T-cell (primary cell): Measurements from ENCODE around the gene CLDN10. TPM values are rescaled to one million over a fixed set of nuclear protein-coding genes. Genes with fewer than 3 reads are reported as not detected.
"Not testable (repeated sequence)": the region's sequence is repeated elsewhere in the genome, so short reads cannot be mapped to it uniquely, and the experiment has no call there.

Source experiments
- ATAC-seq, 4 experiments: fragments of 200-7000 bp in 3 of 4; fragments of 150-1000 bp in 1 of 4; cut with Tn5 transposase; replicated peaks in 1 of 4; 1 replicate in 3 of 4; 2 replicates in 1 of 4; pipeline ENCODE4 v1.10.0; 2021; ENCODE audit warnings: moderate library complexity in 3 of 4, mild to moderate bottlenecking in 2 of 4, moderate number of reproducible peaks in 1 of 4
- CTCF ChIA-PET, 2 donors: fragments of 300-600 bp; sonication (Branson Sonifier 250); formaldehyde crosslinking; loops; one replicate each; lab custom pipeline; 2022; ENCODE audit warnings: antibody characterized with exemption in 2 of 2; lab: Charles Lee
- POLR2A ChIA-PET, 2 donors: fragments of 300-600 bp; sonication (Branson Sonifier 250); formaldehyde crosslinking; loops; one replicate each; lab custom pipeline; 2022; ENCODE audit warnings: antibody characterized with exemption in 2 of 2; lab: Charles Lee
- DNase-seq, 35 experiments: peaks; one replicate each; pipeline versions ENCODE4 v3.0.0 to v3.0.0-alpha.2; 2013 to 2023
- H3K27ac ChIP-seq: one replicate; pipeline ENCODE4 v1.5.1; 2013; ENCODE audit warnings: low read length
- H3K27me3 ChIP-seq, 2 experiments: replicated peaks in 1 of 2; 1 replicate in 1 of 2; 2 replicates in 1 of 2; pipeline versions ENCODE4 v1.6.1 to v1.7.0; 2013; ENCODE audit warnings: low read length in 1 of 2, mixed read lengths in 1 of 2; ENCODE audit not compliant: control insufficient read depth in 2 of 2, insufficient read depth in 2 of 2; ENCODE audit errors: extremely low read depth in 1 of 2
- H3K36me3 ChIP-seq, 2 donors: 1 replicate in 1 of 2; 2 replicates in 1 of 2; pipeline versions ENCODE4 v1.6.1 to v1.7.0; 2013; ENCODE audit warnings: low read length in 1 of 2; ENCODE audit not compliant: control insufficient read depth in 2 of 2, insufficient read depth in 1 of 2; ENCODE audit errors: extremely low read depth in 1 of 2
- H3K4me1 ChIP-seq, 2 experiments: 1 replicate in 1 of 2; 2 replicates in 1 of 2; pipeline versions ENCODE4 v1.6.1 to v1.7.0; 2013; ENCODE audit warnings: low read length in 2 of 2, mixed read lengths in 1 of 2; ENCODE audit not compliant: insufficient read depth in 2 of 2, control insufficient read depth in 1 of 2; ENCODE audit errors: extremely low read depth in 1 of 2
- H3K4me3 ChIP-seq, 2 donors: 1 replicate in 1 of 2; 2 replicates in 1 of 2; pipeline versions ENCODE4 v1.5.1 to v1.7.0; 2013; ENCODE audit warnings: mild to moderate bottlenecking in 2 of 2, low read length in 1 of 2, moderate library complexity in 1 of 2; ENCODE audit not compliant: control insufficient read depth in 1 of 2; ENCODE audit errors: extremely low read depth in 1 of 2
- H3K9me3 ChIP-seq: 2 replicates; pipeline ENCODE4 v1.7.0; 2013
- H3K27ac Mint-ChIP-seq, 2 donors: one replicate each; pipeline ENCODE4 v1.8.0; 2020 to 2021; ENCODE audit warnings: mild to moderate bottlenecking in 2 of 2, mixed read lengths in 2 of 2
- H3K27me3 Mint-ChIP-seq, 2 donors: one replicate each; pipeline ENCODE4 v1.8.0; 2021 to 2022; ENCODE audit warnings: mixed read lengths in 2 of 2
- H3K36me3 Mint-ChIP-seq: one replicate; pipeline ENCODE4 v1.8.0; 2021; ENCODE audit warnings: mixed read lengths
- H3K4me1 Mint-ChIP-seq, 3 donors: one replicate each; pipeline ENCODE4 v1.8.0; 2020 to 2022; ENCODE audit warnings: mixed read lengths in 3 of 3, mild to moderate bottlenecking in 1 of 3
- H3K4me3 Mint-ChIP-seq, 3 donors: one replicate each; pipeline ENCODE4 v1.8.0; 2020 to 2022; ENCODE audit warnings: mild to moderate bottlenecking in 3 of 3, mixed read lengths in 3 of 3, moderate library complexity in 3 of 3
- H3K9me3 Mint-ChIP-seq, 3 donors: one replicate each; pipeline ENCODE4 v1.8.0; 2020 to 2022; ENCODE audit warnings: mixed read lengths in 3 of 3
- WGBS: methylation state at CpG from one replicate; pipeline ENCODE4 v1.1.5; 2013; ENCODE audit warnings: missing lambda C conversion rate; ENCODE audit not compliant: insufficient coverage; 5-methylcytosine and 5-hydroxymethylcytosine counted together
- total RNA-seq, 35 experiments: library from RNA in 6 of 35; stranded (reverse) in 6 of 35; fragments of 120-200 nt in 1 of 35; gene quantifications; one replicate each; pipeline versions ENCODE4 v1.2.1 to v1.2.4 and lab custom pipeline; 2013 to 2026

CLDN10 gene
- total RNA-seq, 5 donors from 2014 or later (not counting 1 experiment from before 2014, with no cell fraction given) = 0.32 TPM; not detected in 4

DNA sequence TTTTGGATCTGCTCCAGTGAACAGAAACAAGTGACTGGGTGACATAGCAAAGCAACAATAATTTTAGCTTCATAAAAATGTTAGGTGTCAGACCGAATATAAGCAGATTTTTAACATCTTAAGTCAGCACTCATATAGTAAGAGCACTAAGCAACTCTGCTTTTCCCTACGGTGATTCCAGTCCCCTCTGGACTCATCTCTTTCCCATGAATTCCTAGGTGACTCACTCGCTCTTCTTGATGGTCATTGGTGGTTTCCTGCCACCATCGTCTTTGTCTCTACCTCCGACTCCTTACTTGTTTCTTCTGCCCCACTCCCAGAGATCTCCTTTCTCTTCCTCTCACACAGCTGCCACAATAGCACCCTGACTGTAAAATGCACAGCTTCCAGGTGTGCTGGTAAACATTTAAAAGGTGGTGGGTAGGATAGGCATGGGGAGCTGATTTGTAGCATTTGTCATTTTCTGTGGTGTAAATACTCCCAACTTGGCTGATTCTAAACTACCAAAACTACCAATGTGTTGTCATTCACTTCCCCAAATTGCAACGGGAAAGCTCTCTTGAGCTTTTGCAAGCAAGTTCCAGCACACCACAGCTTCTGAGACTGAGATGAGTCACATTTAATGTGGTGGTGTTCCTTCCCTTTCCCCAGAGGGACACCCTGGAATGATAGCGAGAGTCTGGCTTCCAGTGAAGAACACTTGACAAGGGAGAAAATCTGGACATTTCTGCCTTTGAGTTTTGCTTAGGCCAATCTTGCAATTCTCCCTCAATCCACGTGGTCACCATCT, 42.8 kb upstream of the CLDN10 start:
- H3K27ac ChIP-seq = no peak overlapping the region
- no peak overlapping the region for H3K27ac Mint-ChIP-seq
- no peaks in the 10 kb centered on the region for H3K36me3 Mint-ChIP-seq
- H3K4me1 ChIP-seq = no peaks in the 10 kb centered on the region
- no peak for ATAC-seq
- no peaks in the 10 kb centered on the region for H3K9me3 Mint-ChIP-seq
- no peaks in the 10 kb centered on the region for H3K9me3 ChIP-seq
- H3K27me3 ChIP-seq = peaks cover 0 to 8% of the 10 kb centered on the region in 2 experiments
- H3K36me3 ChIP-seq = no peaks in the 10 kb centered on the region
- ChIA-PET CTCF (no interaction called here), POLR2A (no interaction called here)
- H3K4me1 Mint-ChIP-seq = no peaks in the 10 kb centered on the region
- H3K27me3 Mint-ChIP-seq = peaks cover 15 to 20% of the 10 kb centered on the region in 2 donors
- H3K4me3 ChIP-seq = no peak overlapping the region
- WGBS = 68% methylated on average over 4 of the region's 8 CpGs
- no peak for DNase-seq
- no peak overlapping the region for H3K4me3 Mint-ChIP-seq

DNA sequence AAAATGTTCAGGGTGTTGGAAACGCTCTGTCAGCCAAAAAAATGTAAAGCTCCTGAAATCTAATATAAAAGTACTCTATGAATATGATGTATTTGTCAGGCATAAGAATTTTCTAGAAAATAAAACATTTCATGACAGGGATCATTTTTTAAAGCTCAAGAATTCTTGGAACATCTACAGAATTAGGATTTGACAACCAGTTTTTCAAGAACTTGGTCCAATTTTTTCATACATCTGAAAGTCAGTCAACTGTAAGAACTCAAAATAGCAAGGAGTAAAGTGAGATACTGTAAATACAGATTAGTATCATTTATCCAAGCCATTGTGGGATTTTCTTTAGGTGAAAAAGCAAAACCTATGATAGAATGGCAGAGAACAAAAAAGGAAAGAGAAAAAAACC, 41.6 kb upstream of the CLDN10 start:
- H3K36me3 Mint-ChIP-seq = no peaks in the 10 kb centered on the region
- Histone ChIP-seq H3K27ac (no peak overlapping the region), H3K36me3 (no peaks in the 10 kb centered on the region), H3K27me3 (peaks cover 0 to 12% of the 10 kb centered on the region in 2 experiments), H3K9me3 (no peaks in the 10 kb centered on the region), H3K4me3 (no peak overlapping the region), H3K4me1 (no peaks in the 10 kb centered on the region)
- CTCF ChIA-PET = interaction anchor here (0.6 to 0.7 kb wide), 2 partner anchors 12 to 98 kb away, joined by 3 to 4 read pairs; no protein-coding TSS in a partner anchor
- WGBS = no CpG with 5 or more reads among the region's 1 CpG
- H3K4me3 Mint-ChIP-seq = no peak overlapping the region
- POLR2A ChIA-PET = no interaction called here
- DNase-seq (no peak), ATAC-seq (no peak)
- H3K27ac Mint-ChIP-seq = no peak overlapping the region
- H3K27me3 Mint-ChIP-seq = peaks cover 17% of the 10 kb centered on the region in 2 donors
- no peaks in the 10 kb centered on the region for H3K4me1 Mint-ChIP-seq
- H3K9me3 Mint-ChIP-seq = no peaks in the 10 kb centered on the region

DNA sequence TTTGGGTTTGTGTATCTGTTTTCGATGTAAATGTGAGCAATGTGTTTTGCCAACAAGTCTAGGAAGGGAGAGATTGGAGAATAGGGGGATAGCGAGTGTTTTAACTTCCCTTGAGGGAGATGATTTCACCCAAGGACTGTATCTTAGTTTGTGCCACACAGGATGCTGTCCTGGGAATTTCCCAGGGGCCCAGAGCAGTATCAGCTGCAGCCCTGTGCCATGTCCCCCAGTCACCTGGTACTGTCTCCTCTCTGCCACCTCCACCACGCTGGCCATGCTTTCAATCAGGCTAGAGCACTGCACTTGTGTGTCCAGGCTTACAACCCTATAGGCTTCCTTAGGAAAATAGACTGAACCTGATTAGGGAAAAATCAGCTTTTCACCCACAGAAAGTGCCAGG, 40.1 kb upstream of the CLDN10 start:
- CTCF ChIA-PET = interaction anchor here in 1 of 2 donors (1.3 kb wide), 1 partner anchor 16 kb away, joined by 3 read pairs; no protein-coding TSS in a partner anchor
- H3K36me3 ChIP-seq = no peaks in the 10 kb centered on the region
- no peaks in the 10 kb centered on the region for H3K4me1 Mint-ChIP-seq
- WGBS = 55% methylated on average over 3 of the region's 3 CpGs
- H3K4me3 Mint-ChIP-seq = no peak overlapping the region
- H3K36me3 Mint-ChIP-seq = no peaks in the 10 kb centered on the region
- no peak for ATAC-seq
- H3K4me3 ChIP-seq = no peak overlapping the region
- POLR2A ChIA-PET = interaction anchor here in 1 of 2 donors (0.6 kb wide), 1 partner anchor 411 kb away, joined by 9 read pairs; no protein-coding TSS in a partner anchor
- H3K27me3 Mint-ChIP-seq = peaks cover 14 to 17% of the 10 kb centered on the region in 2 donors
- H3K27me3 ChIP-seq = peaks cover 0 to 9% of the 10 kb centered on the region in 2 experiments
- H3K27ac Mint-ChIP-seq = no peak overlapping the region
- H3K9me3 ChIP-seq = no peaks in the 10 kb centered on the region
- no peaks in the 10 kb centered on the region for H3K4me1 ChIP-seq
- H3K9me3 Mint-ChIP-seq = no peaks in the 10 kb centered on the region
- no peak for DNase-seq
- H3K27ac ChIP-seq = no peak overlapping the region

DNA sequence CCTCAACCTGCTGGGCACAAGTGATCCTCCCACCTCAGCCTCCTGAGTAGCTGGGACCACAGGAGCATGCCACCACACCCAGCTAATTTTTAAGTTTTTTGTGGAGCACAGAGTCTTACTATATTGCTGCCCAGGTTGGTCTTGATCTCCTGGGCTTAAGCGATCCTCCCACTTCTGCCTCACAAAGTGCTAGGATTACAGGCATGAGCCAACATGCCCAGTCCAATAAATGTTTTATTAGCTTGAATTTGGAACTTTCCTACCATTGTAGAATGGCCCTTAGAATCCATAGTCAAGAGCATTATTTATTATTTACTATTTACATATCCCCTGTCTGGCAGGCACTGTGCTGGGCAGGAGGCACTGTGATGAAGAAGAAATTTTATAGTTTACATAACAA, 39.6 kb upstream of the CLDN10 start:
- WGBS = 100% methylated on average over 1 of the region's 1 CpG
- CTCF ChIA-PET = interaction anchor here in 1 of 2 donors (1.3 kb wide), 1 partner anchor 16 kb away, joined by 3 read pairs; no protein-coding TSS in a partner anchor
- Histone ChIP-seq H3K27ac (no peak overlapping the region), H3K27me3 (peaks cover 0 to 6% of the 10 kb centered on the region in 2 experiments), H3K4me3 (no peak overlapping the region), H3K36me3 (no peaks in the 10 kb centered on the region), H3K4me1 (no peaks in the 10 kb centered on the region), H3K9me3 (no peaks in the 10 kb centered on the region)
- ATAC-seq = no peak
- no peak for DNase-seq
- Mint-ChIP-seq H3K4me3 (no peak overlapping the region), H3K9me3 (no peaks in the 10 kb centered on the region), H3K36me3 (no peaks in the 10 kb centered on the region), H3K27ac (no peak overlapping the region), H3K27me3 (peaks cover 15 to 19% of the 10 kb centered on the region in 2 donors), H3K4me1 (no peaks in the 10 kb centered on the region)
- POLR2A ChIA-PET = interaction anchor here in 1 of 2 donors (0.6 kb wide), 2 partner anchors 159 to 410 kb away, joined by 3 to 9 read pairs; no protein-coding TSS in a partner anchor

DNA sequence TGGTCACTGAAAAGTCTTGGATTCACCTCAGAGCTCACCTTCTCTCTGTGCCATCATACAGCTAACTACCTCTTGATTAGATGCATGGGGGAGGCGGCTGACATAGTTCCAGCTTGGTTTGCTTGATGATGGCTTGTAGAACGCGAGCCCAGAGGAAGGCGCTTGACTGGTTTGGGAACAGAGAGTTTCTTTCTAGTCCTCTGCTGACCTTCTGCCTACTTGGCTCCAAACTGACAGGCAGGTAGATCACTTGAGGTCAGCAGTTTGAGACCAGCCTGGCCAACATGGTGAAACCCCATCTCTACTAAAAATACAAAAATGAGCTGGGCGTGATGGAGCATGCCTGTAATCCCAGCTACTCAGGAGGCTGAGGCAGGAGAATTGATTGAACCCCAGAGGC, 36.9 kb upstream of the CLDN10 start:
- H3K27ac ChIP-seq, H3K4me3 Mint-ChIP-seq, H3K36me3 Mint-ChIP-seq, POLR2A ChIA-PET, DNase-seq, H3K36me3 ChIP-seq, H3K9me3 Mint-ChIP-seq, H3K27me3 ChIP-seq, H3K4me1 Mint-ChIP-seq, H3K4me3 ChIP-seq, ATAC-seq, CTCF ChIA-PET, H3K9me3 ChIP-seq, H3K4me1 ChIP-seq, H3K27ac Mint-ChIP-seq: not testable (repeated sequence)
- 71% methylated on average over 1 of the region's 5 CpGs for WGBS
- peaks cover 15 to 19% of the 10 kb centered on the region in 2 donors for H3K27me3 Mint-ChIP-seq

DNA sequence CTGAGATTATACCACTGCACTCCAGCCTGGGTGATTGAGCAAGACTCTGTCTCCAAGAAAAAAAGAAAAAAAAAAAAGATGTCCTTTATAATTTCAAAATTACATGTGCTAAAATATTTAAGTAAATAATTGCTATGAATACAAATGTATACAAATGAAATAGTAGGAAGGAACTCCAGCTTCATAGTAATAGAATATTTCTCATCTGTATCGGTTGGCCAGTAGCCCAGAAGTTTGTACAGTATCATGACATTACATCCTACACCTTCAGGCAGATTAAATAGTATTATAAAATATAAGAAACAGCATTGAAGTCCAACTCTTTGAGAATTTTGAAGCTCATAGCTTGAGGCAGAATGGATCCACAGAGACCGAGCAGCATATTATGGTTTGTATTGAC, 36.5 kb upstream of the CLDN10 start:
- no CpG with 5 or more reads among the region's 2 CpGs for WGBS
- H3K9me3 Mint-ChIP-seq = peaks cover 0 to under 1% (median 0%) of the 10 kb centered on the region in 3 donors
- DNase-seq = no peak
- no peak overlapping the region for H3K27ac Mint-ChIP-seq
- Histone ChIP-seq H3K4me3 (no peak overlapping the region), H3K9me3 (no peaks in the 10 kb centered on the region), H3K36me3 (no peaks in the 10 kb centered on the region), H3K27me3 (peaks cover 0 to 6% of the 10 kb centered on the region in 2 experiments), H3K27ac (no peak overlapping the region), H3K4me1 (no peaks in the 10 kb centered on the region)
- no peaks in the 10 kb centered on the region for H3K36me3 Mint-ChIP-seq
- ChIA-PET CTCF (no interaction called here), POLR2A (no interaction called here)
- no peak for ATAC-seq
- H3K27me3 Mint-ChIP-seq = peaks cover 16 to 19% of the 10 kb centered on the region in 2 donors
- H3K4me1 Mint-ChIP-seq = no peaks in the 10 kb centered on the region
- H3K4me3 Mint-ChIP-seq = no peak overlapping the region
